ENCODE data around the gene SLC16A3.

SLC16A3 gene

GRCh38 chr17:82198092-82198491 lies 30.8 kb upstream of the SLC16A3 start:
- no peak overlapping the region for H3K4me3 ChIP-seq (ENCODE audit: low read length)
- no peak for DNase-seq (ENCODE audit: low read depth)
- no peak for TF ChIP-seq CTCF (IDR thresholded peaks at IDR 0.05; ENCODE audit: insufficient read depth, low read depth, low read length, missing control alignments)

GRCh38 chr17:82199496-82199895 lies 29.3 kb upstream of the SLC16A3 start:
- no peak for DNase-seq (ENCODE audit: low read depth)
- no peak for TF ChIP-seq CTCF (IDR thresholded peaks at IDR 0.05; ENCODE audit: insufficient read depth, low read depth, low read length, missing control alignments)
- H3K4me3 ChIP-seq (ENCODE audit: low read length), result no peak overlapping the region

- no peak for TF ChIP-seq CTCF (IDR thresholded peaks at IDR 0.05; ENCODE audit: insufficient read depth, low read depth, low read length, missing control alignments)
- DNase-seq (ENCODE audit: low read depth), result no peak
- no peak overlapping the region for H3K4me3 ChIP-seq (ENCODE audit: low read length)
Observed at GRCh38 chr17:82200135-82200534, 28.7 kb upstream of the SLC16A3 start.

- no peak overlapping the region for H3K4me3 ChIP-seq (ENCODE audit: low read length)
- TF ChIP-seq CTCF (IDR thresholded peaks at IDR 0.05; ENCODE audit: insufficient read depth, low read depth, low read length, missing control alignments), result no peak
- no peak for DNase-seq (ENCODE audit: low read depth)
Observed at GRCh38 chr17:82200743-82201497, 27.9 kb upstream of the SLC16A3 start.

GRCh38 chr17:82201498-82201910 lies 27.3 kb upstream of the SLC16A3 start:
- no peak for DNase-seq (ENCODE audit: low read depth)
- no peak overlapping the region for H3K4me3 ChIP-seq (ENCODE audit: low read length)
- TF ChIP-seq CTCF (IDR thresholded peaks at IDR 0.05; ENCODE audit: insufficient read depth, low read depth, low read length, missing control alignments), result no peak

- H3K4me3 ChIP-seq (ENCODE audit: low read length), result no peak overlapping the region
- no peak for TF ChIP-seq CTCF (IDR thresholded peaks at IDR 0.05; ENCODE audit: insufficient read depth, low read depth, low read length, missing control alignments)
- no peak for DNase-seq (ENCODE audit: low read depth)
Observed at GRCh38 chr17:82202981-82203380, 25.9 kb upstream of the SLC16A3 start.

- DNase-seq (ENCODE audit: low read depth), result no peak
- H3K4me3 ChIP-seq (ENCODE audit: low read length), result no peak overlapping the region
Observed at GRCh38 chr17:82203920-82204319, 24.9 kb upstream of the SLC16A3 start.

More at GRCh38 chr17:82203920-82204319, 24.9 kb upstream of the SLC16A3 start:
- TF ChIP-seq CTCF (IDR thresholded peaks at IDR 0.05; ENCODE audit: insufficient read depth, low read depth, low read length, missing control alignments), result no peak
